HUES48 (cell line): ENCODE data around the gene COX7B.

Experiments used
- H3K27ac ChIP-seq: one replicate; pipeline ENCODE4 v1.7.0; 2013; ENCODE audit warnings: low read depth, low read length, inconsistent platforms
- H3K27me3 ChIP-seq: 2 replicates; pipeline ENCODE4 v1.6.1; 2013; ENCODE audit warnings: mild to moderate bottlenecking, low read length; ENCODE audit not compliant: control insufficient read depth, insufficient read depth
- H3K36me3 ChIP-seq: 2 replicates; pipeline ENCODE4 v1.6.1; 2013; ENCODE audit warnings: low read length; ENCODE audit not compliant: control insufficient read depth, insufficient read depth
- H3K4me1 ChIP-seq: 2 replicates; pipeline ENCODE4 v1.6.1; 2013; ENCODE audit warnings: mild to moderate bottlenecking, low read length; ENCODE audit not compliant: control insufficient read depth, insufficient read depth
- H3K4me3 ChIP-seq: 2 replicates; pipeline ENCODE4 v1.5.1; 2013; ENCODE audit warnings: mild to moderate bottlenecking, low read depth, low read length
- H3K9ac ChIP-seq: 2 replicates; pipeline ENCODE4 v1.6.1; 2013; ENCODE audit warnings: mild to moderate bottlenecking, low read depth, low read length, moderate library complexity
- H3K9me3 ChIP-seq: 2 replicates; pipeline ENCODE4 v1.6.1; 2013; ENCODE audit warnings: low read length; ENCODE audit not compliant: control insufficient read depth, insufficient read depth

Gene COX7B

DNA sequence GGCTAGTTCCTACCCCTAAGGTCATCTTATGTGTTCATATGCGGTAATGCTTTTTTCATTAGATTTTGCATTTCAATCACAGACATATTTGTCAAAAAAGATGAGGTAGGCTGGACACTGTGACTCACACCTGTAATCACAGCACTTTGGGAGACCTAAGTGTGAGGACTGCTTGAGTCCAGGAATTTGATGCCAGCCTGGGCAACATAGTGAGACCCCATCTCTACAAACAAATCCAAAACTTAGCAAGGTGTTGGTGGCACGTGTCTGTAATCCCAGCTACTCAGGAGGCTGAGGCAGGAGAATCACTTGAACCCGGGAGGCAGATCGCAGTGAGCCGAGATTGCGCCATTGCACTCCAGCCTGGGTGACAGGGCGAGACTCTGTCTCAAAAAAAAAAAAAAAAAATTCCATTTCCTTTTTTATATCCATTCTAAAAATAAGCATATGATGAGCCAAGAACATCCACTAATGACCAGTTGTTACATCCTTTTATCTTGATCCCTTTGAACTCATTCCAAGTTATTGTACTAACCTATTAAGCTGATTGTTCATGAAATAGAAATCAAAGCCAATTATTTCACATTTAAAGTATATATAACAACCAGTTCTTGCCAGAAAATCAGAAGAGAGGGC is 46.8 kb downstream of the COX7B start:
- no peaks in the 10 kb centered on the region for H3K36me3 ChIP-seq
- no peak overlapping the region for H3K27ac ChIP-seq
- H3K27me3 ChIP-seq, result no peaks in the 10 kb centered on the region
- no peaks in the 10 kb centered on the region for H3K4me1 ChIP-seq
- no peak overlapping the region for H3K9ac ChIP-seq
- peaks cover 19% of the 10 kb centered on the region; the same call in 1 of the 2 replicates for H3K9me3 ChIP-seq
- H3K4me3 ChIP-seq, result no peak overlapping the region

- Histone ChIP-seq H3K27me3 (no peaks in the 10 kb centered on the region), H3K36me3 (no peaks in the 10 kb centered on the region), H3K4me1 (no peaks in the 10 kb centered on the region), H3K9me3 (peaks cover 19% of the 10 kb centered on the region; the same call in 1 of the 2 replicates), H3K27ac (no peak overlapping the region), H3K9ac (no peak overlapping the region), H3K4me3 (no peak overlapping the region)
Measured at GRCh38 chrX:77946571-77946970, 47.3 kb downstream of the COX7B start.

- Histone ChIP-seq H3K9ac (no peak overlapping the region), H3K27me3 (no peaks in the 10 kb centered on the region), H3K27ac (no peak overlapping the region), H3K4me3 (no peak overlapping the region), H3K4me1 (no peaks in the 10 kb centered on the region), H3K9me3 (peaks cover 24% of the 10 kb centered on the region), H3K36me3 (no peaks in the 10 kb centered on the region)
Measured at GRCh38 chrX:77949840-77950239, 50.6 kb downstream of the COX7B start.

GRCh38 chrX:77952173-77952572 is 52.9 kb downstream of the COX7B start:
- Histone ChIP-seq H3K27me3 (no peaks in the 10 kb centered on the region), H3K36me3 (no peaks in the 10 kb centered on the region), H3K27ac (no peak overlapping the region), H3K4me3 (no peak overlapping the region), H3K9me3 (peaks cover 25% of the 10 kb centered on the region), H3K9ac (no peak overlapping the region), H3K4me1 (no peaks in the 10 kb centered on the region)

GRCh38 chrX:77953302-77953701 is 54.0 kb downstream of the COX7B start:
- Histone ChIP-seq H3K27me3 (no peaks in the 10 kb centered on the region), H3K27ac (no peak overlapping the region), H3K4me1 (no peaks in the 10 kb centered on the region), H3K36me3 (no peaks in the 10 kb centered on the region), H3K9me3 (peaks cover 28% of the 10 kb centered on the region), H3K4me3 (no peak overlapping the region), H3K9ac (no peak overlapping the region)

- H3K36me3 ChIP-seq, result no peaks in the 10 kb centered on the region
- no peak overlapping the region for H3K4me3 ChIP-seq
- no peak overlapping the region for H3K27ac ChIP-seq
- no peaks in the 10 kb centered on the region for H3K4me1 ChIP-seq
- no peaks in the 10 kb centered on the region for H3K27me3 ChIP-seq
- peaks cover 25% of the 10 kb centered on the region for H3K9me3 ChIP-seq
- H3K9ac ChIP-seq, result no peak overlapping the region
Measured at GRCh38 chrX:77953708-77954107, 54.4 kb downstream of the COX7B start.
